GM12873 (cell line): Measurements from ENCODE around the gene UBE2L5.

Source experiments
- TF ChIP-seq, protein P1 (sequence below): IDR thresholded peaks from 2 replicates; pipeline ENCODE4 v1.5.1; 2012; ENCODE audit warnings: low read depth, mild to moderate bottlenecking, moderate library complexity, low read length, control low read depth; ENCODE audit not compliant: insufficient read depth; ENCODE audit errors: missing control alignments

Gene UBE2L5

DNA sequence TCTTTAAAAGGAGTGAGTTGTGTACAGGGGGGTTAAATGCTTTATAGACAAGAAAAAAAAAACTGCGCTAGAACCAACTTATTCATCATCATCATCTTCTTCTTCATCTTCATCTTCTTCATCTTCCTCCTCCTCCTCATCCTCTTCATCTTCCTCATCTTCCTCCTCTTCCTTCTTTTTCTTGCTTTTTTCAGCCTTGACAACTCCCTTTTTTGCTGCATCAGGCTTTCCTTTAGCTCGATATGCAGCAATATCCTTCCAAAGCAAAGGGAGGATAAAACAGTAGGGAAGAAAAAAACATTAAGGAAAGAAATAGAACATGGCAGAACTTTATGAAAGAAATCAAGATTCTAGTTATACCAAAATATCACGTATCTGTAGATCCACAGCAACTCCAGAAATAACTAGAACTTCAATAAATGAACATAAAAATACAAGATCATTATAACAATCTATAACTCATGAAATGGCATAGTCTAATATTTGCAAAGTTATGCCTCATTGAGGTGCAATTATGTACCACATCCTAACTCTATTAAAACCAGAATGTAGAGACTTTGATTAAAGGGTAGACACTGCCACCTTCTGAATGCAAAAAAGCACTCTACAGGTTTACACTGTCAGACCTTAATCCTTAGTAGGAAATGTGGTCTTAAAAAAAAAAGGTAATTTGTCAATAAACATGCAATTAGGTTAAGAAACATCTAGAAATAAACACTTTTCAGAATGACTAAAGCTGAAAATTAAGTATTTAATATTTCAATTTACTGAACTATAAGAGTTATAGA lies 39.2 kb downstream of the UBE2L5 start:
- TF ChIP-seq, protein P1, sequence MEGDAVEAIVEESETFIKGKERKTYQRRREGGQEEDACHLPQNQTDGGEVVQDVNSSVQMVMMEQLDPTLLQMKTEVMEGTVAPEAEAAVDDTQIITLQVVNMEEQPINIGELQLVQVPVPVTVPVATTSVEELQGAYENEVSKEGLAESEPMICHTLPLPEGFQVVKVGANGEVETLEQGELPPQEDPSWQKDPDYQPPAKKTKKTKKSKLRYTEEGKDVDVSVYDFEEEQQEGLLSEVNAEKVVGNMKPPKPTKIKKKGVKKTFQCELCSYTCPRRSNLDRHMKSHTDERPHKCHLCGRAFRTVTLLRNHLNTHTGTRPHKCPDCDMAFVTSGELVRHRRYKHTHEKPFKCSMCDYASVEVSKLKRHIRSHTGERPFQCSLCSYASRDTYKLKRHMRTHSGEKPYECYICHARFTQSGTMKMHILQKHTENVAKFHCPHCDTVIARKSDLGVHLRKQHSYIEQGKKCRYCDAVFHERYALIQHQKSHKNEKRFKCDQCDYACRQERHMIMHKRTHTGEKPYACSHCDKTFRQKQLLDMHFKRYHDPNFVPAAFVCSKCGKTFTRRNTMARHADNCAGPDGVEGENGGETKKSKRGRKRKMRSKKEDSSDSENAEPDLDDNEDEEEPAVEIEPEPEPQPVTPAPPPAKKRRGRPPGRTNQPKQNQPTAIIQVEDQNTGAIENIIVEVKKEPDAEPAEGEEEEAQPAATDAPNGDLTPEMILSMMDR: peak; percentile 43

GRCh38 chr13:30463787-30464495 lies 41.6 kb downstream of the UBE2L5 start:
- TF ChIP-seq, protein P1: no peak

DNA sequence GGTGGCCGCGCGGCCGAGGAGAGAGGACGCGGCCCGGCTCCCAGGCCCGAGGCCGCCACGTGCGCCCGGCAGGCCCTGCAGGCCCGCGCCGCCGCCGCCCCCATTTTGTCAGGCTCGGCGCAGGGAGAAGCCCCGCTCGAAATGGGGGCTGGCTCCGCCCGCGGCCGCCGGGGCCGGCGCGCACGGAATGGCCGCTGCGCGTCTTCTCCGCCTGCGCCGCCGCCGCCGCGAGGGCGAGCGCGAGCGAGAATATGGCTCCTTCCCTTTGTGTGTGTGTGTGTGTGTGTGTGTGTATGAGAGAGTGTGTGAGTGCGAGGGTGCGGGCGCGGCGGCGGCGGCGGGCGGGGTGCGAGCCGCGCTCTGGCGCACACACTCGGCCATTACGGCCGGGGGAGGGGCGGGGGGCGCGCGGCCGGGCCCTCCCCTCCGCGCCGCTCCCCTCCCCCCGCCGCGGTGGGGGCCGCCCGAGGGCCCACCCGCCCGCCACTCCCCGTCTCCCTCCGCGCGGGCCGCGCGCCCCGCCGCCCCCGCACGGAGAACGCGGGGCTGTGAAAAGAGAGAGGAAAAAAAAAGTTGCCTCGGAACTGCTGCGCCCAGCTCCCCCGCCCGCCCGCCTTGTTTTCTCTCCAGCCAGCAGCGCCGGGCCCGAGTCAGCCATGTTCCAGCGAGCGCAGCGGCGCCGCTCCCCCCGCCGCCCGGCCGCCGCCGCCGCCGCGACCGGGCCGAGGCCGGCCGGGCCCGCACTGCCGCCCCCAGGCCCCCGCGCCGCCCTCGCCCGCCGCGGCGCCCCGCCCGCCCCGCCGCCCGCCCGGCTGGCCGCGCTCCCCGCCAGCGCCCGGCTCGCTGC lies 42.4 kb downstream of the UBE2L5 start:
- TF ChIP-seq, protein P1: no peak

DNA sequence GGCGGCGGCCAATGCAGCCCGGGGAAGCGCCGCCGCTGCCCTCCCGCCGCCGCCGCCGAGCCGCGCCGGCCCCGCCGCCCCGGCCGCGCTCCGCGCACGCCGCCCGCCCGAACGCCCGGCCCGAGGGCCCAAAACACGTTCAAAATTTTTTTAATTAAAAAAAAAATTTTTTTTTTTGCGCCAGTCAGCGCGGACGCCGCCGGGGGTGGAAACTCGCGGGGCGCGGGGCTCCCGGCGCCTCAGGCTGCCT lies 43.0 kb downstream of the UBE2L5 start:
- TF ChIP-seq, protein P1: no peak

DNA sequence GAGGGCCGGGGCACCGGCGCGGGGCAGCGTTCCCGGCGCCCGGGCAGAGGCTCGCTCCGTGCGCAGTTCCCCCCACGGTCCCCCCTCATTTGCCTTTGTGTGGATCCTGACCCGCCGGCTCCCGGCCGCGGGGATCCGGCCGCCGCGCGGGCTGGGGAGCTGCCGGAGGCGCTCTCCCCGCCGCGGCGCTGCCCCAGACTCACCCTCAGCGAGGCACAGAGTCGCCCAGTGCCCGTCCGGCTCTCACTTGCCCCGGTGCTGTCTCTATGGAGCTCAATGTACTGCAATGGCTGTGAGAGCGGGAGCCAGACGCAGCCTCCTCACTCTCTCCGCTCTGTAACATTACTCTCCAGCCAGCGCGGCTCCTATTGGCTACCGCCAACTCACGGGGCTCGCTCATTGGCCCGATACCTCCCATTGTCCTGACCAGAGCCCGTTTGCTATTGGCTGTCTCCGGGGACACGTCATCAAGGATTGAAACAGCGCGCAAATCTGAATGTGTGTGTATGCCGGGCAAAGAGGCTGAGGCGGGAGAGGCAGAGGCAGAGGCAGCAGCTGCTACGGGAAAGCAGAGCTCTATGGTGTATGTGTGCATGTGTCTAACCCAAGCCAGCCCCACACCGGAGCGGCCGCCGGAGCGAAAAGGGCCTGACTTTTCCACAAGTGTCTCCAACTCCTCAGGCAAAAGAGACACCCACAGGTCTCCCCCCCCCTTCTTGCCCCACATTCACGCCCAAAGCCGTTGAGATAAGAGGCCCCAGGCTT lies 43.5 kb downstream of the UBE2L5 start, which contains the start of gene HMGB1:
HMGB1 (minus strand) TSS at position 344 of the 765 bp plus-strand sequence. CDS start 2,256 bp downstream, outside the sequence.
- TF ChIP-seq, protein P1: no peak

DNA sequence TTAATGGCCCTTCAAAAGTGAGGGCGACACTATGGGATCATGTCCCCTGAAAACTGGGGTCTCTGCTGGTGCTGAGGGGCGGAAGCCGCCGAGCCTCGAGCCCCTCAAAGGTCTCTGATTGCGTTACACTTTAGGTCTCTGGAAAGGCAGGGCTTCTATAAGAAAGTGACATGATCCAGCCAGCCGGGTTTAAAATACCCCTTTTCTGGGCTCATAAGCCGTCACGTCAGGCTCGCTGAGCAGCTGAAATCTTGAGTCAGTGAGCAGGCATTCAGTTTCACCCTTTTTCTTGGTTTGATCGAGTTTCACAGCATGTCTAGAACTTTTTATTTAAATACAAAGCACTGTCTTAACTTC lies 44.0 kb downstream of the UBE2L5 start:
- TF ChIP-seq, protein P1: no peak
